SU-DHL-6 (cell line): ENCODE data around the gene ISYNA1.

Source experiments
- H2AFZ ChIP-seq: fragments of 200-600 bp; sonication (generic); 2 replicates; pipeline ENCODE4 v1.6.1; 2014; ENCODE audit warnings: low read depth, mild to moderate bottlenecking, moderate library complexity, mixed read lengths, antibody characterized with exemption, low read length; ENCODE audit not compliant: severe bottlenecking
- H3F3A ChIP-seq: fragments of 200-600 bp; shearing (Covaris generic); 2 replicates; pipeline ENCODE4 v1.6.0; 2016; ENCODE audit warnings: antibody characterized with exemption, mild to moderate bottlenecking; ENCODE audit not compliant: insufficient read depth
- H3K27ac ChIP-seq: fragments of 200-600 bp; sonication (generic); 2 replicates; pipeline ENCODE4 v1.5.1; 2016; ENCODE audit warnings: low read depth, mild to moderate bottlenecking, low read length, moderate library complexity, mixed read lengths
- H3K27me3 ChIP-seq: fragments of 200-600 bp; sonication (generic), shearing (Covaris generic); 2 replicates; pipeline ENCODE4 v1.6.0; 2014; ENCODE audit warnings: mild to moderate bottlenecking, low read length
- H3K36me3 ChIP-seq: fragments of 200-600 bp; sonication (generic); 2 replicates; pipeline ENCODE4 v1.6.1; 2014; ENCODE audit warnings: mild to moderate bottlenecking, low read length, mixed read lengths
- H3K4me2 ChIP-seq: fragments of 300-600, 200-600 bp; shearing (Covaris generic), sonication (generic); 2 replicates; pipeline ENCODE4 v1.6.0; 2014; ENCODE audit warnings: low read length, low read depth, mild to moderate bottlenecking; ENCODE audit not compliant: poor library complexity, severe bottlenecking
- H3K4me3 ChIP-seq: fragments of 200-600 bp; sonication (generic); 2 replicates; pipeline ENCODE4 v1.5.1; 2014; ENCODE audit warnings: antibody characterized with exemption, low read length, mild to moderate bottlenecking, mixed read lengths; ENCODE audit not compliant: insufficient read depth, poor library complexity, severe bottlenecking
- H3K79me2 ChIP-seq: fragments of 200-600 bp; sonication (generic); 2 replicates; pipeline ENCODE4 v1.6.1; 2014; ENCODE audit warnings: mild to moderate bottlenecking, low read length, moderate library complexity; ENCODE audit not compliant: insufficient read depth
- H3K9ac ChIP-seq: fragments of 200-600 bp; sonication (generic); 2 replicates; pipeline ENCODE4 v1.7.0; 2014; ENCODE audit warnings: mild to moderate bottlenecking, low read length
- H3K9me2 ChIP-seq: fragments of 200-600 bp; sonication (generic); replicated peaks from 2 replicates; pipeline ENCODE4 v1.6.1; 2014; ENCODE audit warnings: low read length; ENCODE audit not compliant: insufficient read depth
- H3K9me3 ChIP-seq: fragments of 200-600 bp; sonication (generic); 2 replicates; pipeline ENCODE4 v1.6.1; 2014; ENCODE audit warnings: low read length, mixed read lengths; ENCODE audit not compliant: insufficient read depth
- H4K20me1 ChIP-seq: fragments of 200-600 bp; sonication (generic); 2 replicates; pipeline ENCODE4 v1.6.1; 2014; ENCODE audit warnings: low read depth, mild to moderate bottlenecking, antibody characterized with exemption, low read length, moderate library complexity, mixed read lengths
- CTCF ChIP-seq: fragments of 200-600 bp; sonication (generic); IDR thresholded peaks from one replicate; pipeline ENCODE4 v1.5.1; 2017; ENCODE audit warnings: antibody characterized with exemption, mild to moderate bottlenecking, low read length, moderate library complexity; ENCODE audit not compliant: insufficient read depth, poor library complexity, severe bottlenecking
- EZH2phosphoT487 ChIP-seq: fragments of 200-600 bp; sonication (generic), shearing (Covaris generic); conservative IDR thresholded peaks from 2 replicates; pipeline ENCODE4 v1.6.1; 2018; ENCODE audit warnings: mild to moderate bottlenecking, antibody characterized with exemption, low read length, moderate library complexity, mixed read lengths

ISYNA1 gene

GRCh38 chr19:18434411-18435175 is 3.3 kb downstream of the ISYNA1 start:
- Histone ChIP-seq H3K9me2 (no peaks in the 10 kb centered on the region), H3K4me2 (no peak overlapping the region), H3K36me3 (no peaks in the 10 kb centered on the region), H3K9me3 (no peaks in the 10 kb centered on the region), H3K79me2 (no peaks in the 10 kb centered on the region), H2AFZ (no peak overlapping the region), H3K4me3 (no peak overlapping the region), H3K9ac (no peak overlapping the region), H3F3A (peaks cover 9% of the 10 kb centered on the region), H4K20me1 (no peaks in the 10 kb centered on the region), H3K27me3 (no peaks in the 10 kb centered on the region), H3K27ac (no peak overlapping the region)
- TF ChIP-seq CTCF, result no peak
- no peak for TF ChIP-seq EZH2phosphoT487

GRCh38 chr19:18433735-18434398 is 4.1 kb downstream of the ISYNA1 start:
- Histone ChIP-seq H3K9ac (no peak overlapping the region), H3K9me2 (no peaks in the 10 kb centered on the region), H2AFZ (no peak overlapping the region), H3K36me3 (no peaks in the 10 kb centered on the region), H3K4me3 (no peak overlapping the region), H3K79me2 (no peaks in the 10 kb centered on the region), H4K20me1 (no peaks in the 10 kb centered on the region), H3K4me2 (no peak overlapping the region), H3K27me3 (no peaks in the 10 kb centered on the region), H3F3A (peaks cover 2% of the 10 kb centered on the region), H3K9me3 (no peaks in the 10 kb centered on the region), H3K27ac (no peak overlapping the region)
- no peak for TF ChIP-seq EZH2phosphoT487
- TF ChIP-seq CTCF, result no peak

GRCh38 chr19:18433015-18433691 is 4.8 kb downstream of the ISYNA1 start:
- Histone ChIP-seq H3K79me2 (no peaks in the 10 kb centered on the region), H2AFZ (no peak overlapping the region), H4K20me1 (no peaks in the 10 kb centered on the region), H3K36me3 (no peaks in the 10 kb centered on the region), H3K4me3 (no peak overlapping the region), H3K9me2 (no peaks in the 10 kb centered on the region), H3K27ac (no peak overlapping the region), H3K4me2 (peak overlapping the region; percentile 38), H3K9me3 (no peaks in the 10 kb centered on the region), H3K27me3 (no peaks in the 10 kb centered on the region), H3K9ac (peak overlapping the region; percentile 27; the same call in 1 of the 2 replicates), H3F3A (no peaks in the 10 kb centered on the region)
- no peak for TF ChIP-seq CTCF
- TF ChIP-seq EZH2phosphoT487, result no peak
